Colonic mucosa (tissue), 4 donors: ENCODE results near the gene DNAH17. TPM values are rescaled to one million over a fixed set of nuclear protein-coding genes. Genes with fewer than 3 reads are reported as not detected.

Experiments used
- DNase-seq: peaks from one replicate; pipeline ENCODE4 v3.0.0-alpha.2; 2020
- H3K27ac ChIP-seq: fragments of 200-600 bp; one replicate; pipeline ENCODE4 v1.8.0; 2021
- H3K27me3 ChIP-seq: fragments of 200-600 bp; one replicate; pipeline ENCODE4 v1.8.0; 2021
- H3K36me3 ChIP-seq: fragments of 200-600 bp; one replicate; pipeline ENCODE4 v1.8.0; 2021
- H3K4me1 ChIP-seq: fragments of 200-600 bp; one replicate; pipeline ENCODE4 v1.8.0; 2021; ENCODE audit warnings: mild to moderate bottlenecking
- H3K4me3 ChIP-seq: fragments of 200-600 bp; one replicate; pipeline ENCODE4 v1.8.0; 2021
- H3K9ac ChIP-seq, 2 donors: one replicate each; pipeline ENCODE4 v1.7.0; 2013; ENCODE audit warnings: control low read depth in 2 of 2, low read depth in 2 of 2, low read length in 2 of 2
- H3K9me3 ChIP-seq: fragments of 200-600 bp; one replicate; pipeline ENCODE4 v1.8.0; 2021
- CTCF ChIP-seq: fragments of 200-600 bp; IDR thresholded peaks from one replicate; pipeline ENCODE4 v1.8.0; 2022; ENCODE audit warnings: antibody characterized with exemption, mild to moderate bottlenecking
- intact Hi-C: fragments of 100-400 bp; cut with DNase I; formaldehyde crosslinking; loops from one replicate; pipeline ENCODE4 v1.14.1; 2022
- total RNA-seq, 2 donors: library from RNA; stranded (reverse); fragmentation: NEBNext Ultra II Directional in 1 of 2; extraction: Animal tissue kit (Norgen Biotek cat#: 25700) in 1 of 2; gene quantifications; one replicate each; pipeline ENCODE4 v1.2.1, GENCODE V29; 2021
- donor health status: healthy.
- donor health status: DM: no; HTN: no; CAD: no.
- donor health status: DM: no; HTN: no; CAD: no.

Gene DNAH17
- under 1 TPM; 0.05 to 0.19 TPM for total RNA-seq

- intact Hi-C loops, result no loop called here
- Histone ChIP-seq H3K27me3 (no peaks in the 10 kb centered on the region), H3K9ac (no peak within 1 kb of the TSS), H3K27ac (no peak within 1 kb of the TSS), H3K4me3 (no peak within 1 kb of the TSS), H3K9me3 (no peaks in the 10 kb centered on the region), H3K4me1 (no peaks in the 10 kb centered on the region), H3K36me3 (no peaks in the 10 kb centered on the region)
- no peak for TF ChIP-seq CTCF
- no peak for DNase-seq
Observed at GRCh38 chr17:78577296-78577695, at the start of gene DNAH17. Gene DNAH17 (minus strand): TSS chr17:78577396. CDS start chr17:78575057, 2,339 bp downstream.

GRCh38 chr17:78624324-78625151 is 47.3 kb upstream of the DNAH17 start:
- Histone ChIP-seq H3K27ac (no peak overlapping the region), H3K4me1 (no peaks in the 10 kb centered on the region), H3K27me3 (no peaks in the 10 kb centered on the region), H3K9me3 (no peaks in the 10 kb centered on the region), H3K4me3 (no peak overlapping the region), H3K9ac (no peak overlapping the region), H3K36me3 (no peaks in the 10 kb centered on the region)
- DNase-seq, result no peak
- TF ChIP-seq CTCF, result no peak
- intact Hi-C loops, result no loop called here

- TF ChIP-seq CTCF, result no peak
- H3K27me3 ChIP-seq, result no peaks in the 10 kb centered on the region
- H3K4me3 ChIP-seq, result no peak overlapping the region
- H3K36me3 ChIP-seq, result no peaks in the 10 kb centered on the region
- no peaks in the 10 kb centered on the region for H3K9me3 ChIP-seq
- H3K27ac ChIP-seq, result no peak overlapping the region
- DNase-seq, result no peak
- no peaks in the 10 kb centered on the region for H3K4me1 ChIP-seq
- intact Hi-C loops, result no loop called here
- H3K9ac ChIP-seq, result no peak overlapping the region
Observed at GRCh38 chr17:78623541-78623940, 46.3 kb upstream of the DNAH17 start.

GRCh38 chr17:78622491-78623265 is 45.5 kb upstream of the DNAH17 start:
- no peak overlapping the region for H3K9ac ChIP-seq
- no peak overlapping the region for H3K4me3 ChIP-seq
- intact Hi-C loops, result no loop called here
- H3K9me3 ChIP-seq, result no peaks in the 10 kb centered on the region
- H3K27ac ChIP-seq, result no peak overlapping the region
- H3K4me1 ChIP-seq, result no peaks in the 10 kb centered on the region
- H3K36me3 ChIP-seq, result no peaks in the 10 kb centered on the region
- no peak for TF ChIP-seq CTCF
- no peaks in the 10 kb centered on the region for H3K27me3 ChIP-seq
- DNase-seq, result no peak

- Histone ChIP-seq H3K36me3 (no peaks in the 10 kb centered on the region), H3K4me1 (no peaks in the 10 kb centered on the region), H3K27ac (no peak overlapping the region), H3K27me3 (no peaks in the 10 kb centered on the region), H3K9ac (no peak overlapping the region), H3K9me3 (no peaks in the 10 kb centered on the region), H3K4me3 (no peak overlapping the region)
- no peak for DNase-seq
- no peak for TF ChIP-seq CTCF
- intact Hi-C loops, result no loop called here
Observed at GRCh38 chr17:78621720-78622490, 44.7 kb upstream of the DNAH17 start.
